Measurements from ENCODE around the gene SGIP1.

Gene SGIP1

DNA sequence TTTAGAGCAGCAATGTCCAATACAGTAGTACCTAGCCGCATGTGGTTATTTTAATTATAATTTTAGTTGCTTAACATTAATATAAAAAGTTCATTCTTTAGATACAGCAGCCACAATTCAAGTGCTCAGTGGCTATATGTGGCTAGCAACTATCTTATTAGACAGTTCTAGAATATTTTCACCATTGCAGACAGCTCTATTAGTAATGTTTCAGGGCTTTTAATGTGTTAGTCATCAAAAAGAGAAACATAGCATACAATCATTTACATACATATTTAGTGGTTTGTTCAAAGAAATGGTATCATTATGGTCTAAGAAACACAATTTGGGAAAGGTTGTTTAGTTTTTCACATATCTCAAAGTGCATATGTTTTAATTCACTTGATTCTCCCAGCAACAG lies 151.7 kb downstream of the SGIP1 start:
- peaks cover 22% of the 10 kb centered on the region for H3K4me1 Mint-ChIP-seq
- H3K9me3 Mint-ChIP-seq = no peaks in the 10 kb centered on the region
- TF ChIP-seq, protein P1, sequence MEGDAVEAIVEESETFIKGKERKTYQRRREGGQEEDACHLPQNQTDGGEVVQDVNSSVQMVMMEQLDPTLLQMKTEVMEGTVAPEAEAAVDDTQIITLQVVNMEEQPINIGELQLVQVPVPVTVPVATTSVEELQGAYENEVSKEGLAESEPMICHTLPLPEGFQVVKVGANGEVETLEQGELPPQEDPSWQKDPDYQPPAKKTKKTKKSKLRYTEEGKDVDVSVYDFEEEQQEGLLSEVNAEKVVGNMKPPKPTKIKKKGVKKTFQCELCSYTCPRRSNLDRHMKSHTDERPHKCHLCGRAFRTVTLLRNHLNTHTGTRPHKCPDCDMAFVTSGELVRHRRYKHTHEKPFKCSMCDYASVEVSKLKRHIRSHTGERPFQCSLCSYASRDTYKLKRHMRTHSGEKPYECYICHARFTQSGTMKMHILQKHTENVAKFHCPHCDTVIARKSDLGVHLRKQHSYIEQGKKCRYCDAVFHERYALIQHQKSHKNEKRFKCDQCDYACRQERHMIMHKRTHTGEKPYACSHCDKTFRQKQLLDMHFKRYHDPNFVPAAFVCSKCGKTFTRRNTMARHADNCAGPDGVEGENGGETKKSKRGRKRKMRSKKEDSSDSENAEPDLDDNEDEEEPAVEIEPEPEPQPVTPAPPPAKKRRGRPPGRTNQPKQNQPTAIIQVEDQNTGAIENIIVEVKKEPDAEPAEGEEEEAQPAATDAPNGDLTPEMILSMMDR (IDR thresholded peaks at IDR 0.05) = no peak
- no peak for DNase-seq
- H3K36me3 Mint-ChIP-seq (ENCODE audit: low read depth) = no peaks in the 10 kb centered on the region
- no peak overlapping the region for H3K4me3 Mint-ChIP-seq
- no peak overlapping the region for H3K27ac Mint-ChIP-seq
- H3K27me3 Mint-ChIP-seq (ENCODE audit: low read depth, poor library complexity) = peaks cover 9% of the 10 kb centered on the region

DNA sequence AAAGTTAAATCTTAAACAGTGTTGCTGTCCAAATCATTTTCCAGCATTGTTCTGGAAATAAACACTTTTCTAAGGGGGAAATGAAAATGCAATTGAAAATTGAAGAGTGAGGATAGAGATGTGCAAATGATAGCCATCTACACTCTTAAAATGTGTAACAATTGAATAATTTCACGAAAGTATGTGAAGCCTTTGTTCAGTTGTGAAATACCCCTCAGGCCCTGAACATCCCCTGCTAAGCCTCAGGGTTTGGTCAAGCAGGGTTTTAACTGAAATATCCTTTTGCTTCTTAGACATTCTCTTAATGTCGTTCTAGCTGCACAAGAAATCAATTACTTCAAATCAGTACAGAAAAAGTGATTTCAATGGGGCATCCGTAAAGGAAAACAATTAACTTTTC lies 152.5 kb downstream of the SGIP1 start:
- Mint-ChIP-seq H3K4me3 (no peak overlapping the region), H3K9me3 (no peaks in the 10 kb centered on the region), H3K4me1 (peaks cover 28% of the 10 kb centered on the region), H3K27ac (no peak overlapping the region), H3K36me3 (ENCODE audit: low read depth) (no peaks in the 10 kb centered on the region), H3K27me3 (ENCODE audit: low read depth, poor library complexity) (peaks cover 12% of the 10 kb centered on the region)
- DNase-seq = no peak
- TF ChIP-seq, protein P1 (IDR thresholded peaks at IDR 0.05) = no peak

DNA sequence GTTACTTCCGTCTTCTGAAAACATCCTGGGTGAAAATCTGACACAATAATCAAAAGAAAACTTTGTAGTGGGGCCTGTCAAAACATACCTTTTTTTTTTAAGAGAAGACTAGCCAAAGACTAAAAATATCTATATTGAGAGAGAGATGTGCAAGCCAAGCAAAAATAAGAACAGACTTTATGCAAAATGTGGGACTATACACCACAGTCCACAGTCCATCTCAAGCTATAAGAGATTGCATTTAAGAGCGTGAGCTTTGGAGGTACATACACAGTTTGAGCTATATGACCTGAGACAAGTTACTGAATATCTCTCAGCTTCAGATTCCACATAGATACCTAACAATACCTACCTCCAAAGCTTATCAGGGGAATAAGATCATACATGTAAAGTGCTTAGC lies 153.4 kb downstream of the SGIP1 start:
- TF ChIP-seq, protein P1 (IDR thresholded peaks at IDR 0.05) = no peak
- Mint-ChIP-seq H3K36me3 (ENCODE audit: low read depth) (no peaks in the 10 kb centered on the region), H3K27ac (peak overlapping the region; percentile 29), H3K9me3 (no peaks in the 10 kb centered on the region), H3K4me3 (no peak overlapping the region), H3K27me3 (ENCODE audit: low read depth, poor library complexity) (peaks cover 8% of the 10 kb centered on the region), H3K4me1 (peaks cover 35% of the 10 kb centered on the region)
- no peak for DNase-seq

DNA sequence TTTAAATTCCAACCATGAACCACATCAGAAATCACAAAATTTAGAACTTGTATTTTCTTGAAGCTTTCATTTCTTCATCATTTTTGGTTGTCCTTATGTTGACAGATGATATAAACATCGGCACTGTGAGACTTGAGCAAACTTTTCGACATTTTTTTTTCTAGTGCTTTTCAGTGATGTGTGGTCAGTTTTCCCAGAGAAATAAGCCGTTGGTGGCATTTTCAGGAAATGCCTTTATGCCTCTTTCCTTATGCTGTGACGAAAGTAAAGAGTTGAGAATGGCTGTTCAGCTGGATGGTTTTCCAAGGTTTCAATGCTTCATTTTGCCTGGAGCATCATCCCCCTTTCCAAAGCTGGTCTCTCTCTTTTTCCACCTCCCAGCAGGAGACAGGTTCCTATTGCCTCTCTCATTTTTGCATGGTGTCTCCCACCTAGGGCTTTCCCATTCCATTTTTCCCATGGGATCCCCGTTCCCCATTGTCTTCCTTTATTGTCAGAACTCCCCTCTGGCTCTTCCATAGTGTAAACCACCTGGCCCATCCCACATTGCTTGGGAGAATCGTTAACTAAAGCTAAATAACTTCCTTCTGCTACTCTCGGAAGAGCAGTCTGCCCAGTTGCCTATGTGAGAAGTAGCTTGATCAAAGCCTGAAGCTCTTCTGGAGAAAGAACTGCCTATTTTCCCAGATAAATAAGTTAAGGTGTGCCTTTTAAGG lies 156.9 kb downstream of the SGIP1 start:
- TF ChIP-seq, protein P1 (IDR thresholded peaks at IDR 0.05) = no peak
- no peak for DNase-seq
- Mint-ChIP-seq H3K27ac (peak overlapping the region; percentile 58), H3K36me3 (ENCODE audit: low read depth) (no peaks in the 10 kb centered on the region), H3K9me3 (no peaks in the 10 kb centered on the region), H3K4me1 (peaks cover 62% of the 10 kb centered on the region), H3K4me3 (no peak overlapping the region), H3K27me3 (ENCODE audit: low read depth, poor library complexity) (peaks cover 6% of the 10 kb centered on the region)

DNA sequence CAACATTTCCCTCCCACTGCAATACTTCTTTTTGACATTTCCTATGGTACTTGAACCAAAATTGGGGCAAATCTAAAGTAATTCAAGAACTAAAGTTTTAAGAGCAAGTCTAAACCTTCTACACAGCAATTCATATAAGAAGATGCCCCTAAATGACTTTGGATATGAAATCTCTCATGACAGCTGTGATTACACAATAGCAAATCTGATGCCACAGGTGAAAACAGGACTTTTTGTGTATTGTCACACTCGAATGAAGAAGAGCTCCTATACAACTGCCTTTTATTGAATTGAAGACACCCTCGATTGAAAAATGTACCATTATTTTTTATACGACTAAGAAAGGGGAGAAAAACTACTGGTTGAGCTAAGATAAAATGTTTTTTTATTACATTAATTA lies 158.7 kb downstream of the SGIP1 start:
- Mint-ChIP-seq H3K27ac (no peak overlapping the region), H3K9me3 (no peaks in the 10 kb centered on the region), H3K4me3 (no peak overlapping the region), H3K36me3 (ENCODE audit: low read depth) (no peaks in the 10 kb centered on the region), H3K4me1 (peaks cover 53% of the 10 kb centered on the region), H3K27me3 (ENCODE audit: low read depth, poor library complexity) (peaks cover 6% of the 10 kb centered on the region)
- no peak for DNase-seq
- TF ChIP-seq, protein P1 (IDR thresholded peaks at IDR 0.05) = no peak

DNA sequence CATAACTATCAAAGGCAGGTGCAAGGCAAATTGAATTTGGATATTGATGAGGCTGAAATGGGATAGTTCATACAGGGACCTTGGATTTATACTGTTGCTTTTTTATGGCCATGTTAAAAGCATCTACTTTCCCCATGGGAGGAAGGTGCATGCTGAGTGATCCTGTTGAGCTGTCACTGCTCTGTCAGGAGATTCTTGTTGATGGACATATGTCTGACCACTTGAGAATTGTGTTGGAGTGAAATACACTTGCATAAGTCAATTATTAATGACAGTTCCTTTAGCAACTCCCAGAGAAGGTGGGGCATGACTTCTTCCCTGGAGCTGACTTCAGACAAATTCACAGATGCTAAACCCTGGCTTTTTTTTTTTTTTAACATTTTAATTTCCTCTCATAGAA lies 159.9 kb downstream of the SGIP1 start:
- Mint-ChIP-seq H3K4me1 (peaks cover 51% of the 10 kb centered on the region), H3K36me3 (ENCODE audit: low read depth) (no peaks in the 10 kb centered on the region), H3K27ac (no peak overlapping the region), H3K4me3 (no peak overlapping the region), H3K27me3 (ENCODE audit: low read depth, poor library complexity) (peaks cover 3% of the 10 kb centered on the region), H3K9me3 (no peaks in the 10 kb centered on the region)
- DNase-seq = no peak
- TF ChIP-seq, protein P1 (IDR thresholded peaks at IDR 0.05) = no peak
